HG03045 (cell line): ENCODE measurements around the gene YIF1B.

ENCODE experiments used
- ATAC-seq: cut with Tn5 transposase; IDR thresholded peaks from one replicate; pipeline ENCODE4 v1.9.1; 2021; ENCODE audit warnings: mild to moderate bottlenecking, moderate library complexity; ENCODE audit not compliant: unreplicated experiment

The YIF1B gene

DNA sequence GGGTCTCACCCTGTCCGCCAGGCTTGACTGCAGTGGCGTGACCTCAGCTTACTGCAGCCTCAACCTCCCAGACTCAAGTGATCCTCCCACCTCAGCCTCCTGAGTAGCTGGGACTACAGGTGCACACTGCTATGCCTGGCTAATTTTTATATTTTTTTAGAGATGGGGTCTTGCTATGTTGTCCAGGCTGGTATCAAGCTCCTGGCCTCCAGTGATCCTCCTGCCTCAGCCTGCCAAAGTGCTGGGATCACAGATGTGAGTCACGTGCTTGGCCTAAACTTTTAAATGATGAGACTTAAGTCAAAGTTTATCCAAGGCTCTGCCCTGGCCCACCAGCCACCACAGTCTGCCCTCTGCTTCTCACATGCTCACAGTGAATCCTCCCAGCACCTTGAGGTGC, 9.5 kb downstream of the YIF1B start:
- ATAC-seq, result no peak

DNA sequence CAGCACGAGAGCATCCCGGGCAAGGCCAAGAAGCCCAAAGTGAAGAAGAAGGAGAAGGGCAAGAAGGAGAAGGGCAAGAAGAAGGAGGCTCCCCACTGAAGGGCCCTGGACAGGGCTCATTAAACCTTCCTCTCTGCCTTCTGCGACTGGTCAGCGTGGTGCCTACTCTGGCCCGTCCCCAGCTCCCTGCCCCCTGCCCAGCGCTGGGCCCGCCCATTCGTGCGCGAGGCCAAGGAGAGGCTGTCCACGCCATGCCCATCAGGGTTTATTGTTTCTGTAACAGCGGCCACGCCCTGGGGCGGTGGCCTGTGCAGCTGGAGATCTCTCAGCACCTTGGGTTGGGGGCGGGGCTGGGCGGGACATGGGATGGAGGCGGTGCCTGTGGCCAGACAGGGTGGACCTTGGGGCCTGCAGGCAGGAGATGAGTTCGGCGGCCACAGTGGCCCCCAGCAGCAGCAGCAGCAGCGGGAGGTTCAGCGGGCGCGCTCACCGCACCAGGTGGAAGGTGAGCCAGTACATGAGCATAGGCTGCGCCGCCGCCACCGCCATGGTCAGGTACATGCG, 10.8 kb downstream of the YIF1B start:
- no peak for ATAC-seq

DNA sequence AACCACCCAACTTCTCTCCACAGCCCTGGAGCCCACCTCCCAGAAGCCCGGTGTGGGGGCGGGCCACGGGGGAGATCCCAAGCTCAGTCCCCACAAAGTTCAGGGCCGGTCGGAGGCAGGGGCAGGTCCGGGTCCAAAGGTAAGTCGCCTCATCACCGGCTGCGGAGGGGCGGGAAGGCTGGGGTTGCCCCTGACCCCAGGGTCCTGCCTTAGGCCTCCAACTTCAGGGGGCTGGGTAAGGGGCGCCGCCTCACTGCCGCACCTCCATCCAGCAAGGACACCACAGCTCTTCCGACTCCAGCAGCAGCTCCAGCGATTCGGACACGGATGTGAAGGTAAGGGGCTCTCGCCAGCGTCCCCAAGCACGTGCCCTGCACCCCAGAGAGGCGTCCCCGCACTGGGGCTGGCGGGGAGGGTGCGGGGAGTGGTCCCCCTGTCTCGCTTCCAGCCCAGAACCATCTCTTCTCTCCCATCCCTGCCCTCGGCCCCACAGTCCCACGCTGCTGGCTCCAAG, 11.3 kb downstream of the YIF1B start:
- no peak for ATAC-seq

DNA sequence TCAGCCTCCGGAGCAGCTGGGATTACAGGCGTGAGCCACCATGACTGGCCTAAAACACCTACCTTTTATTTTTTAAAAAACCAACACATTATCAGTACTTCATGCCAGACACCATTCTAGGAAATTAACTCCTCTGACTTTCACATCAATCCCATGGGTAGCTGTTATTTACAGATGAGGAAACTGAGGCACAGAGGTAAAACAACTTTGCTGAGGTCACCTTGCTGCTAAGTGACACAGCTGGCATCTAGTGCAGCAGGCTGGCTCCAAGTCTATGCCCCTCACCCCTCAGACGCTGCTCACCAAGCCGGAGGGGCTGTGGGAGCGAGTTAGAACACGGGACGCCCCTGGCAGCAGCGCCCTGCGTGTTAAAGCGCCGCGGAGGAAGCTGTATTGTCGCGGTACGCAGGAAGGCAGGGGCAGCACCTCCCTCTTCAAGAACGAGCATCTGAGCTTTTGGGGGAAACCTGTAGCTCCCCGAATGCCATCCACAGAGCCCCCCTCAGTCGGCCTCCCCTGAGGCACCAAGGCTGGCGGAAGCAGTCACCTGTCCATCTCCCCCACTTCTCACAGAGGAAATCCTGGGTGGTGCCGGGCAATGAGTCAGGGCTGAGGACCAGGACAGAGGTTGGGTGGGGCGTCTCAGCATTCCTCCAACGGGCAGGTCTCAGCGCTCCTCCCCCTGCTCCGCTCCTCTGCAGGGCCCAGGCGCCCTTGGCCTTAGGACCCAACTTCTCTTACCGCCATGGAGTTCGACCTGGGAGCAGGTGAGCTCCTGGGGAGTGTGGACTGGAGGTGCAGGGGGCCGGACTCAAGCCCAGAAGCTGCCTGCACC, 12.0 kb downstream of the YIF1B start, which contains the start of gene C19orf33:
C19orf33 (plus strand) TSS at position 735 of the 835 bp plus-strand sequence; CDS start at position 746, 11 bp downstream.
- no peak for ATAC-seq

DNA sequence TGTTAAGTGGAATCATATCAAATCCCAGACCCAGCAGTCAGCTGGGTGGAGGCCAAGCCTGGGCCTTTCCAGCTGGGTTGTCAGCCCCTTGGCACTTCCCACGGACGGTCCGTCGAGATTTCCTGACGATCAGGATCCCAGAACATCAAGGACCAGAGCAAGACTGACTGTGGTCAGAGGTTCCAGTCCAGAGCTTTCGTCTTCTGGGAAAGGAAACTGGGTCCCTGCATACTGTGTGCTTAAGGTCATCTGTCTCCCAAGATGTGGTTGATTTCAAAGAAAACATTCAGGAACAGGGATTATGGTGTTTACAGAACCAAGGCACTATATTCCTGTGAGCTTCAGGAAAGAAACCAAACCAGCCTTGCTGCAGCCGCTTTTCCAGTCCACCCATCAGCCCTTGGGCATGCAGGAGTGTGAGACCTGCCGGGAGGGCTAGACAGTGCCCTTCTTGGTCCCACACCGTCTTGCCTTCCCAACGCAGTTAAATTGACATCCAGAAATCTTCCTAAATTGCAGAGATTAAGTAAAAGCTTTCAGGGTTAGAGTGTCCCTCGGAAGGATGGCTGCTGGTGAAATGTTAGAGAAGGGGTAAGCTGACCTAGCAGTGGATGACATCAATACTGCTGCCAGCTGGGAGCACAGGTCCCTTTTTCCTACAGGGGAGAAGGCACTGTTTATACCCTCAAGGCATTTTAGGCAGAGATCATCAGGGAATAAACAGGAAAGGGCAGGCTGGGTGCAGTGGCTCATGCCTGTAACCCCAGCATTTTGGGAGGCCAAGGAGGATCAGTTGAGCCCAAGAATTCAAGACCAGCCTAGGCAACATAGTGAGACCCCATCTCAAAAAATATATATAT, 16.7 kb downstream of the YIF1B start:
- ATAC-seq, result no peak

DNA sequence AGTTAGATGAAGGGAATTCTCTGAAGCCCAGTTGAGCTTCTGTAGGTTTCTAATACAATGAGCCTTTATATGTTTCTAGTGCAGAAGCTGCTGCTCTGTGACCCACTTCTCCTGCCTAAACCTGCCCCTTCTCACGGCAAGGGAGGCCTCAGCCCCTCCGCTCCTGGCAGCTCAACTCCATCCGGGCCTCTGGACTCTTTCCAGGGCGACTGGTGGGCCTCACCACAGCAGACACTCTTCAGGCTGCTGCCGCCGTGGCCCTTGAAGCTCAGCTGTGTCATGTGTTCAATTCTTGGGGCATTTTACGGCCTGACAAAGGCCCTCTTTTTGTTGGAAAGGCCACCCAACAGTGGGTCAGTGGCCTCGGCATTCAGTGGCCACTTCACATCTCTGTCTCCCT, 21.7 kb downstream of the YIF1B start:
- ATAC-seq, result no peak

DNA sequence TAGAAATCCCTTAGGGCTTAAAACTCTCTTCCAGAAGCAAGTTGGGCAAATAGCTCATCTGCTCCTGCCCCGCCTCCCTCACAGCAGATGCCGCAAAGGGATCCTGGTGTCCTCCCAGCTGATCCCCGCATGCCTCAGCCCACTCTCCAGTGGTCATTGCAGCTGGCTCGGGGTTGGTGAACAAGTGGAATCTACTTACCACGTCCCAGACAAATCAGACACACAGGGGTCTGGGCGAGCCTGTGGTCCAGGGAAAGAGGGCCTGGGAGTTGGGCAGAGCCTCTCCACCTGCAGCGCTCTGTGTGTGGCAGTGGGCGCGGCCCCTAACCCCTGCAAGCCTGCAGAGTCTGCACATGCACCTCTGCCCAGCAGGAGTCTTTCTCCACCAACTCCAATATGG, 22.5 kb downstream of the YIF1B start:
- ATAC-seq, result no peak

DNA sequence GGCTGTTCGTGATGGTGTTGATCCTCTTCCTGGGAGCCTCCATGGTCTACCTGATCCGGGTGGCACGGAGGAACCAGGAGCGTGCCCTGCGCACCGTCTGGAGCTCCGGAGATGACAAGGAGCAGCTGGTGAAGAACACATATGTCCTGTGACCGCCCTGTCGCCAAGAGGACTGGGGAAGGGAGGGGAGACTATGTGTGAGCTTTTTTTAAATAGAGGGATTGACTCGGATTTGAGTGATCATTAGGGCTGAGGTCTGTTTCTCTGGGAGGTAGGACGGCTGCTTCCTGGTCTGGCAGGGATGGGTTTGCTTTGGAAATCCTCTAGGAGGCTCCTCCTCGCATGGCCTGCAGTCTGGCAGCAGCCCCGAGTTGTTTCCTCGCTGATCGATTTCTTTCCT, 23.9 kb downstream of the YIF1B start:
- ATAC-seq, result no peak

DNA sequence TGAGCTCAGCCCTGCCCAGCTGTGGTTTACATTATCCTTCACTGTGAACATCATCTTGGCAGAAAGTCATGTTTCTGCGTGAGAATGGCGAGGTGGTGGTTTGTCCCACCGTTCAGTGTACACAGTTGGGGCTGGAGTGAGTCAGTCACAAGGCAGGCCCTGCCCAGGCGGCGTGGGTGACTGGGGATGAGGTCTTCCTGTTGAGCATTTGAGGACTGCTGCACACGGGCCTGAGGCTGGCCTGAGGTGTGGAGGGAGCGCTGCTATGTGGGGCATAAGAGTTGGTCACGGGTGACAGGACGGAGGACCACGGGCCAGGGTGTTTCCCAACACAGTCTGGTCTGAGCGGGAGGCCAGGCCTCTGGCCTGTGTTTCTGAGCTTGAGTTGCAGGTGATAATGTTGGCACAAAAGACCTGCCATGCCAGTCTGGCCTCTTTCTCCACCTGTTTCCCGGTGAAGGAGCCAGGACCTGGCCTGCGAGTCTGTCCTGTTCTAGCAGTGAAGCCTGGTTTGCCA, 25.1 kb downstream of the YIF1B start:
- no peak for ATAC-seq

DNA sequence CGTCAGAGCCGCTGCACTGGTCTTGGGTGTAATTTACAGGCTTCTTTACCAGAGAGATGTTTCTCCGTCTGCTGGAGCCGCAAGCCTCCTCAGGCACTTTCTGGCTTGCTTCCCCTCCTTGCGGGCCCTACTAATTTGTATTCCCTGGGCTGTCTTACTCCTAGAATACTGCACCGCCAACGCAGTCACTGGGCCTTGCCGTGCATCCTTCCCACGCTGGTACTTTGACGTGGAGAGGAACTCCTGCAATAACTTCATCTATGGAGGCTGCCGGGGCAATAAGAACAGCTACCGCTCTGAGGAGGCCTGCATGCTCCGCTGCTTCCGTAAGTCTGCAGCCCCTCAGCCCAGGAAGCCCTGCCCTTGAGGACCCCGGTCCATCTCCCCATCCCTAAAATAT, 25.8 kb downstream of the YIF1B start:
- ATAC-seq, result no peak

DNA sequence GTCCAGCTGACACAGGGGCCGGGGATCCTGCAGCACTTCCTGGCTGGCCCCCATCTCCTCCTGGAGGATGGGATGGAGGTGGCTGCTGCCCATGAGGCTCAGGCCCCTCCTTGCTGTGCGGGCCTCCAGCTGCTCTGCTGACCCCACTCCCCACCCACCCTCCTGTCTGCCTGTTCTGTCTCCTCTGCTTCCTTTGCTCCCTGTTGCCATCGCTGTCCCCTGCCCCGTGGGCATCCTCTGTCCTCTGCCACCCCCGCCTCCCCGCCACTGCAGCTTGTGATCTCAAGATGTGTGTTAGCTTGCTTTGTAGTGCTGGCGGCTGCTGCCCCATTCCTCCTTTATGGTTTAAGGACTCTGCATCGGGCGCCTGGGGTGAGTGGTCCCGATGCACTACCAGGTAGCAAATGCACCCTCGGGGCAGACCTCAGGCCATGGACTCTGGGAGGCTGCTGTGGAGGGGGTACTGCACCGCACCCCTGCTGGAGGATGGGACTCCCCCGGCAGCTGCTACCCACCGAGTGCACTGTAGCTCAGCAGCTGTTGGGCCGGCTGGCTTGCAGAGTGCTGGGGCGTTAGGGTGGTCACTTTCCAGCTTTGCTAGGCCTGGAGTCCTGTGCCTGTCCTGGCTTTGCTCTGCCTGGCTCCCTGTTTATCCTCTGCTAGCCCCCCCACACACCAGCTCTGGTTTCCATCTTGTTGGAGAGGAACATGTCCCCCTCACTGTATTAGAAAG, 27.5 kb downstream of the YIF1B start:
- no peak for ATAC-seq

DNA sequence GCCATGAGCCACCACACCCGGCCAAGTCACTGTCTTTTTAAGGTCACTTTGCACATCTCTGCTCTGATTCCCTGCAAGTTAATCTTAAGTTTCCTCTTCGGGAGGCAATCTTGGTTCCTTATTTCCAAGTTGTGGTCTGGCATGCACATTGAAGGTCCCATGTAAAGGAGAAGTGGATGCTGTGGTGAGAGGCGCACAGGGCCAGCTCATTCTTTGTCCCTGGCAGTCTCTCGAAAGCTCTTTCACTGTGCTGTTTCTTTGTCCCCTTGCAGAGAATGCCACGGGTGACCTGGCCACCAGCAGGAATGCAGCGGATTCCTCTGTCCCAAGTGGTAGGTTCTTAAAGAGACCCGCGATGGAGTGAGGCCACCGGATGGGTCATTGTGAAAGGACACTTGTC, 28.1 kb downstream of the YIF1B start:
- ATAC-seq, result no peak

DNA sequence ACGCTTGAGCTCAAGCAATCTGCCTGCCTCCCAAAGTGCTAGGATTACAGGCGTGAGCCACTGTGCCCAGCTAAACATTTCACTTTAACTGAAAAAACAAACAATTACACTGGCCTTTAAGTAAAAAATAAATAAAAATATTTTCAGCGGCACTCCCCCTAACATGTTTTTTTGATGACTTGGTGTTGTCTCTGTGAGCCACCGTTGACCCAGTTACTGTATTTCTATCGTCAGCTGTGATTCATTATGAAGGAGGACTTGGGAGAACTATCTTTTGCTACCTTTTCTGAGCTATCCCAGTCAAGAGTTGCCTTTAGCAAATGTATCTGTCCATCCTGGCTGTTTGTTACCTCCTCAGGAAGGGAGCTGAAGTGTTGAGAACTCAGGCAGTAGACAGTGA, 30.2 kb downstream of the YIF1B start:
- no peak for ATAC-seq

DNA sequence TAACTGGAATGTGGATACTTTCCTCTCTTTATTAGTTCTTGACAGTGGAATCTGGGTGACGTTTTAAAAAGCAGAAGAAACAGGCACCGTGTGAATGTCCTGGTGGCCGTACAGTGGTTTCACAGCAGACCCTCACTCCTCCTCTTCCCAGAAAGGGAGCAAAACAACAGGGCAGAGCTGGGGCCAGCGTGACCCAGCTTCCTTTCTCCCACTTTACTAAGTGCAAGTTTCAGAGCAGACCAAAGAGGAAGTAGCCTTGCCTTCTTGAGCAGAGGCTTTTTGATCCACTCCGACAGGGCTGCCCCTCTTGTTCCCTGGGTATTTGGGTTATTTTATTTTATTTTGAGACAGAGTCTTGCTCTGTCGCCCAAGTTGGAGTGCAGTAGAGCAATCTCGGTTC, 31.3 kb downstream of the YIF1B start:
- ATAC-seq, result no peak

DNA sequence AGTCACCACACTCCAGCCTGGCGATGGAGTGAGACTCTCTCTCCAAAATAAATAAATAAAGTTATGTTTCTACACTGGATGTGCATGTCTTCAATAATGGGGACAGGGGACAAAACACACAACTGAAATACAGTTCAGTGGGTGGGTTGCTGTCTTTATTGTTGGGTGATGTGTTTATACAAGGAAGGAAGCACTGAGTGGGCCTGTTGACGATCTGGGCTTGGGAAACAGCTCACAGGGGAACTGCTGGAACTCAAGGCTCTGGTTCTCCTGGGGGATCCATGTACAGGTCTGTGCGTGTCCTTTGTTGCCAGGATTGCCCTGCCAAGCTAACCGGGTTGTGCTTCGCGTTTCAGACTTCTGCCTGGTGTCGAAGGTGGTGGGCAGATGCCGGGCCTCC, 32.5 kb downstream of the YIF1B start:
- ATAC-seq, result no peak

DNA sequence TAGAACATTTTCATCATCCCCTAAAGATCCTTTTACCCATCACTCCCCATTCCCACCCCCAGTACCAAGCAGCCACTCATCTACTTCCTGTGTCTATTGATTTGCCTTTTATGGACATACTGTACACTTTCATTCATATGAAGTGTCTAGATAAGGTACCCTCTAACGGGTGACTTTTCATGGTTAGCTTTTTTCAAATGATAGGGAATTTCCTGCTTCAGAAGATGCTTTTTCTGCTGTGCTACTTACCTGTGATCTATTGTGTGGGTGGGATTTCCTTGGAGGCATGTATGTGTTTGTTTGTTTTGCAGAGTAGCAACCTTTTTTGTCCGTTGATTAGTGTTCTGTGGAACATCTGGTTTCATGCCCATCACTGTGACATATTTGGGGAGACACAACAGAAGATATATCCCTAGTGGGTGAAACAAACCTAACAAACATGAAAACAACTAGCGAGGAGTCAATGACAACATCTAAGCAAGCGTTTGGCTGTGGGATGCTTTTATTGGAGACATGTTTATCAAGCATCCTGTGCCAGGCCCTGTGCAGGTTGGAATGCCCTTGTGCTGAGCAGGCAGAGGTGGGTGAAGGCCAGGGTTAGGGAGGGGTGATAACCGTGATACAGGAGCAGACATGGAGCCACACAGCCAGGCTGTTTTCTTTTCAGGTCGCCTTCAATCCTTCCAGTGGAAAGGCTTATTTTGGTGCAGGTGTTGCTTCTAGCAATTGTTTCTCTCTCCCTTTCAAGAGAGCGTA, 33.8 kb downstream of the YIF1B start:
- ATAC-seq, result no peak

DNA sequence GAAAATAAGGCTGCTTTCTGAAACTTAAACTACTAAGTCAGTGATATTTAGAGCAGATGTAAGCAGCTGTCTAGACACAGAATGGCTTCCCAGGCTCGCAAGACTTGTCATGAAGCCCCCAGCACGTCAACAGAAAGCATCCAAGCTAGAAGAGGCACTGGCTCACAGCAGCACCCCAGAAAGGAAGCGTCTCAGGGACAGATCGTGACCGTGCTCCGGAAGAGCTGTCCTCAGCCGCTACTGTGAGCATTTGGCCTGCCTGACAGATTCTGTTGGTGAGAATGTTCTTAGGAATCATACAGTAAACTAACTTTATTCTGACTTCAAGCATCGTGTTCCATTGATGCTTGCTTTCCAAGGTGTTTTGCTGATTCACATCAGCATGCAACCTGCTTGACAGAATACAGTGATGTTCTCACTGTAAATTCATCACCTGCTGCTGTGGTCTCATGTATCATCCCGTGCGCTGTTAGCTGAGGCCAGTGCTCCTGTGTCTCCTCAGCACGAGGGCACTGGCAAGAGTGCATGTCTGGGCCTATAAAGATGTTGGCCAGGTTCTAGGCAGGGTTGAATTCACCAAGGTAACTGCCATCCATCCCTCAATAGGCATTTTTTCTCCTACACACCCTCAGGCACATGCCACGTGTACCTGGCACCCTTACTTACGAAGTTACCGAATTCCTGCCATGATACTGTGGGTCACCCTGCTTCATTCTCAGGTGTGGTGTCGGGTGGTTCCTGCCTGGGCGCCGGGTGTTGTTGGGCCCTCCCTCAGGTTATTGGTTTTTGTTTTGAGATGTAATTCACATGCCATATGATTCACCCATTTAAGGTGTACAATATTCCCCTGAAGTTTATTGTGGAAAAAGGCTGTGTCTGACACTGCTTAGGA, 35.5 kb downstream of the YIF1B start:
- no peak for ATAC-seq

DNA sequence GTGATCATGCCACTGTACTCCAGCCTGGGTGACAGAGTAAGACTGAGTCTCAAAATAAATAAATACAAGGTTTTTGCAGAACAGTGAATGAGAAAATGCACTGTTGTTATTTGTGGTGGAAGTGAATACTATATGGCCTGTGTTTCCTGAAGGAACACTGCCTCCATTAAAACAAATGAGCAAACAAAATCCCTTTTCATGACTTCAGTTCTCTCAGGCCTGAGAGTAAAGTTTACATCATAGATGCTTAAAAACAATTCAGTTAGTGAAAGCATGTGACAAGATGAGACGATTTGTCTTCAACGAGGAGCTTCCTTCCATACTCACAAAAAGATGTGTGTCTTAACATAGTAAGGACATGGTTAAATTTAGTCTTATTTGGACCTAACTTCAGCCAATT, 37.0 kb downstream of the YIF1B start:
- no peak for ATAC-seq
